Gastrocnemius medialis (tissue), 4 donors: ENCODE measurements around the gene USP12. TPM values are rescaled to one million over a fixed set of nuclear protein-coding genes. Genes with fewer than 3 reads are reported as not detected.

Experiments used
- ATAC-seq, 2 donors: fragments of 150-250 bp; one replicate each; pipeline ENCODE4 v1.9.1; 2016
- DNase-seq, 2 donors: peaks; one replicate each; pipeline ENCODE4 v3.0.0-alpha.2; 2019
- H3K27ac ChIP-seq, 4 donors: fragments of 200-600 bp; sonication (generic); 1 replicate in 1 of 4; 2 replicates in 3 of 4; pipeline ENCODE4 v1.5.1; 2016 to 2018; ENCODE audit warnings: mild to moderate bottlenecking in 2 of 4, moderate library complexity in 1 of 4
- H3K27me3 ChIP-seq, 3 donors: fragments of 200-600 bp; sonication (generic) in 2 of 3; 1 replicate in 1 of 3; 2 replicates in 2 of 3; pipeline versions ENCODE4 v1.5.1 to v1.6.0; 2016 to 2019; ENCODE audit warnings: mild to moderate bottlenecking in 1 of 3, moderate library complexity in 1 of 3
- H3K36me3 ChIP-seq, 2 donors: fragments of 200-600 bp; sonication (generic) in 1 of 2; one replicate each; pipeline ENCODE4 v1.5.1; 2017 to 2018
- H3K4me1 ChIP-seq, 2 donors: fragments of 200-600 bp; sonication (generic) in 1 of 2; one replicate each; pipeline ENCODE4 v1.5.1; 2016 to 2017; ENCODE audit warnings: mild to moderate bottlenecking in 2 of 2
- H3K4me3 ChIP-seq, 4 donors: fragments of 200-600 bp; sonication (generic) in 3 of 4; 1 replicate in 1 of 4; 2 replicates in 3 of 4; pipeline ENCODE4 v1.5.1; 2016 to 2019; ENCODE audit warnings: mild to moderate bottlenecking in 2 of 4
- H3K9me3 ChIP-seq, 3 donors: fragments of 200-600 bp; sonication (generic) in 2 of 3; 1 replicate in 1 of 3; 2 replicates in 2 of 3; pipeline ENCODE4 v1.5.1; 2016 to 2019
- POLR2A ChIP-seq, 2 donors: fragments of 450-650 bp; IDR thresholded peaks; one replicate each; pipeline ENCODE4 v1.6.1; 2017; ENCODE audit warnings: antibody characterized with exemption in 2 of 2, mild to moderate bottlenecking in 2 of 2, moderate library complexity in 2 of 2
- in situ Hi-C, 4 donors: fragments of 200-750 bp; cut with MboI; loops; one replicate each; pipeline versions ENCODE4 v1.15.0 to v1.8.0; 2017; ENCODE audit warnings: low sequenced_read_pairs in 4 of 4
- intact Hi-C: fragments of 100-400 bp; cut with DNase I; formaldehyde crosslinking; loops from one replicate; pipeline ENCODE4 v1.15.1; 2023; ENCODE audit warnings: low total_unique reads
- total RNA-seq, 4 donors: library from RNA; depleted of rRNA; stranded (reverse); fragments of >200 nt; gene quantifications; one replicate each; pipeline versions ENCODE4 v1.1.0 to v1.2.3, GENCODE V29; 2016
- TF ChIP-seq, protein P1 (sequence below), 5 experiments: fragments of 450-650 bp in 3 of 5; fragments of 200-600 bp in 2 of 5; sonication (generic) in 2 of 5; IDR thresholded peaks in 4 of 5; conservative IDR thresholded peaks in 1 of 5; 1 replicate in 4 of 5; 2 replicates in 1 of 5; pipeline ENCODE4 v1.5.1; 2016 to 2019; ENCODE audit warnings: antibody characterized with exemption in 5 of 5, mild to moderate bottlenecking in 3 of 5, moderate library complexity in 3 of 5

Gene USP12
- total RNA-seq, 4 donors from 2014 or later = 11.1 to 27.6 (median 13.1) TPM

DNA sequence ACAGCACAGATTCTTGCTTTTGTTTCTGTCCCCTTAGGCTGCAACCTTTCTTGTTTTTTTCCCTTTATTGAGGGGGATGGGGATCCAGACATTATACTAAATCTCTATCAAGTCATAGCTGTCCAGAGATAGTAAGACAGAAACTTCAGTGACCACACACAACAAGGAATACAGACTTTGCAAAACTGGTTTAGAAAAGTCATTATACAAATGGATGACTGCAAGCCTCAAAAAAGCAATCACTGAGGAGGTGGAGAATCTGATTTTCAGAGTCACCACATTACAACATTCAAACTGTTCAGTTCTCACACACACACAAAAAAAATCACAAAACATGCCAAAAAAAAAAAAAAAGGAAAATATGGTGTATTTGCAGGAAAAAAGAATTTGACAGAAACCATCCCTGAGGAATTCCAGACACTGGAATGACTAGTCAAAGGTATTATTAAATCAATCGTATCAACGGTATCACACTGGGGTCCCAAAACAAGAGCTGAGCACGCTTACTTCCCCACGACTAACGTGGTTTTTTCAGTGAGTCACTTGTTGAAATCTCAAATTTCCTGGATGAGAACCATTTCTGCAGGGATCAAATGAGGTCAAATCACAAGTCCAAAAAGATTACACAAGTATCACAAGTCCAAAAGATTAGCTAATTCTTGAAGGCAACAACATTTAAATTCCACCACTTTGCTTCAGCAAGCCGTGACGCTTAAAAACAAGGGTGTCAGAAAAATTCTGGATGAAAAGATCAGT is 41.2 kb downstream of the USP12 start:
- no peaks in the 10 kb centered on the region for H3K27me3 ChIP-seq
- peak in 1 of 2 donors; percentile 11 for DNase-seq
- peak overlapping the region; percentile 55 to 74 (median 66) for H3K27ac ChIP-seq
- TF ChIP-seq, protein P1, sequence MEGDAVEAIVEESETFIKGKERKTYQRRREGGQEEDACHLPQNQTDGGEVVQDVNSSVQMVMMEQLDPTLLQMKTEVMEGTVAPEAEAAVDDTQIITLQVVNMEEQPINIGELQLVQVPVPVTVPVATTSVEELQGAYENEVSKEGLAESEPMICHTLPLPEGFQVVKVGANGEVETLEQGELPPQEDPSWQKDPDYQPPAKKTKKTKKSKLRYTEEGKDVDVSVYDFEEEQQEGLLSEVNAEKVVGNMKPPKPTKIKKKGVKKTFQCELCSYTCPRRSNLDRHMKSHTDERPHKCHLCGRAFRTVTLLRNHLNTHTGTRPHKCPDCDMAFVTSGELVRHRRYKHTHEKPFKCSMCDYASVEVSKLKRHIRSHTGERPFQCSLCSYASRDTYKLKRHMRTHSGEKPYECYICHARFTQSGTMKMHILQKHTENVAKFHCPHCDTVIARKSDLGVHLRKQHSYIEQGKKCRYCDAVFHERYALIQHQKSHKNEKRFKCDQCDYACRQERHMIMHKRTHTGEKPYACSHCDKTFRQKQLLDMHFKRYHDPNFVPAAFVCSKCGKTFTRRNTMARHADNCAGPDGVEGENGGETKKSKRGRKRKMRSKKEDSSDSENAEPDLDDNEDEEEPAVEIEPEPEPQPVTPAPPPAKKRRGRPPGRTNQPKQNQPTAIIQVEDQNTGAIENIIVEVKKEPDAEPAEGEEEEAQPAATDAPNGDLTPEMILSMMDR (IDR thresholded peaks at IDR 0.05 in 4 of 5, conservative IDR thresholded peaks at IDR 0.05 in 1 of 5) = no peak
- TF ChIP-seq POLR2A (IDR thresholded peaks at IDR 0.05) = no peak
- H3K36me3 ChIP-seq = no peaks in the 10 kb centered on the region
- intact Hi-C loops (loop anchor here (1.0 kb wide), 1 partner anchor 41 kb away; the partner anchor contains the start of gene USP12), in situ Hi-C loops (no loop called here)
- peak overlapping the region in 1 of 4 donors; percentile 32 for H3K4me3 ChIP-seq
- H3K9me3 ChIP-seq = no peaks in the 10 kb centered on the region
- peaks cover 39 to 77% of the 10 kb centered on the region in 2 donors for H3K4me1 ChIP-seq
- peak; percentile 95 to 96 for ATAC-seq

DNA sequence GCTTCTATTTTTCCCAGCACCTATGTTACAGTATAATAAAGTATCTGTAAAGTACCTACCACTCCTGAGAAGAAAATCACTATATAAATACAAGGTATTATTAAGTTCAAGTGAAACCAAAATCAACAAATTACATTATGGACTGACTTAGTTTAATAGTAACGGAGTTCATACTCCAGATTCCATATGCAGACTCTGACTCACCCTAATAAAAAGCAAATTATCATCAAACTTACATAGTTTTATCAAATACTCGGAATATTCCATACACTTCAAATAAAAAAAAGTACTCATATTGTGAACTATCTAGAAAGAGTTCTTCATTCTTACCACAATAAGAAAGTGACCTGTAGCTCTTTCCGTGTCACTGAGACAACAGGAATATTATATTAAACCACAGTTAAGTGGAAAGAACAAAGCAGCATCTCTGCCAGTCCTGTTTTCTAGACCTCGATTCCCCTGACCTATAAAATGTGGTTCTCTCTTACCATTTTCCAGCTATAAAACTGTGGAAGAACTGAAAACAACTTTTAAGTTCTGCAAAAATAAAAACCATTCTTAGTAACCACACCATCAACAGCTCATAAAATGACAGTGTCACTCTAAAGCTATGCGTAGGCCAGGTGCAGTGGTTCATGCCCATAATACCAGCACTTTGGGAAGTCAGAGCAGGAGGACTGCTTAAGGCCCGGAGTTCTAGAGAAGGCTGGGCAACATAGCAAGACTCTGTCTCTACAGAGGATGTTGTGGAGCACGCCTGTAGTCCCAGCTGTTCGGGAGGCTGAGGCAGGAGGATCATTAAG is 42.6 kb downstream of the USP12 start:
- peaks cover 31 to 77% of the 10 kb centered on the region in 2 donors for H3K4me1 ChIP-seq
- no peaks in the 10 kb centered on the region for H3K27me3 ChIP-seq
- no peaks in the 10 kb centered on the region for H3K9me3 ChIP-seq
- intact Hi-C loops = no loop called here
- no peak overlapping the region for H3K4me3 ChIP-seq
- in situ Hi-C loops = no loop called here
- no peaks in the 10 kb centered on the region for H3K36me3 ChIP-seq
- DNase-seq (no peak), ATAC-seq (no peak)
- H3K27ac ChIP-seq = peak overlapping the region in 3 of 4 donors; percentile 62 to 74 (median 70)
- TF ChIP-seq, protein P1 (IDR thresholded peaks at IDR 0.05 in 4 of 5, conservative IDR thresholded peaks at IDR 0.05 in 1 of 5) = no peak
- TF ChIP-seq POLR2A (IDR thresholded peaks at IDR 0.05) = no peak

DNA sequence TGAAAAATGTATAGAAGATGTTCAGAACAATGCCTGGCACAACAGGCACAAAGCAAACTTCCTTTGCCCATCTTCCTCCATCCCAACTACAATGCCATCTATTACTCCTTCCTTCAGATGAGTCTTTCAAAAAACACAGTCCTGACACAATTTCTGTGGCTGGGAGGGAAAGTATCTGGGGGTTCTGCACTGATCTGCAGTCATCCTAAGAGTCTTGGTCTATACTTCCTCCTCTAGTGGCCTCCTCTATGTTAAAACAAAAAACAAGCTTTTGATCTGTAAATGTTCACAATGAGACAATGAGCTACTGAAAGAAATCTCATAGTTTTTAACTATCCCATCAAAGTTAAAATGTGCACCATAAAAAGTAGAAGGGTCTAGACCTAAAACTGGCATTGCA is 44.8 kb downstream of the USP12 start:
- in situ Hi-C loops = no loop called here
- Histone ChIP-seq H3K4me3 (no peak overlapping the region), H3K36me3 (no peaks in the 10 kb centered on the region), H3K27me3 (no peaks in the 10 kb centered on the region), H3K9me3 (no peaks in the 10 kb centered on the region), H3K27ac (no peak overlapping the region), H3K4me1 (peaks cover 23 to 59% of the 10 kb centered on the region in 2 donors)
- no peak for TF ChIP-seq POLR2A (IDR thresholded peaks at IDR 0.05)
- TF ChIP-seq, protein P1 (IDR thresholded peaks at IDR 0.05 in 4 of 5, conservative IDR thresholded peaks at IDR 0.05 in 1 of 5) = no peak
- DNase-seq = no peak
- ATAC-seq = no peak
- intact Hi-C loops = no loop called here

DNA sequence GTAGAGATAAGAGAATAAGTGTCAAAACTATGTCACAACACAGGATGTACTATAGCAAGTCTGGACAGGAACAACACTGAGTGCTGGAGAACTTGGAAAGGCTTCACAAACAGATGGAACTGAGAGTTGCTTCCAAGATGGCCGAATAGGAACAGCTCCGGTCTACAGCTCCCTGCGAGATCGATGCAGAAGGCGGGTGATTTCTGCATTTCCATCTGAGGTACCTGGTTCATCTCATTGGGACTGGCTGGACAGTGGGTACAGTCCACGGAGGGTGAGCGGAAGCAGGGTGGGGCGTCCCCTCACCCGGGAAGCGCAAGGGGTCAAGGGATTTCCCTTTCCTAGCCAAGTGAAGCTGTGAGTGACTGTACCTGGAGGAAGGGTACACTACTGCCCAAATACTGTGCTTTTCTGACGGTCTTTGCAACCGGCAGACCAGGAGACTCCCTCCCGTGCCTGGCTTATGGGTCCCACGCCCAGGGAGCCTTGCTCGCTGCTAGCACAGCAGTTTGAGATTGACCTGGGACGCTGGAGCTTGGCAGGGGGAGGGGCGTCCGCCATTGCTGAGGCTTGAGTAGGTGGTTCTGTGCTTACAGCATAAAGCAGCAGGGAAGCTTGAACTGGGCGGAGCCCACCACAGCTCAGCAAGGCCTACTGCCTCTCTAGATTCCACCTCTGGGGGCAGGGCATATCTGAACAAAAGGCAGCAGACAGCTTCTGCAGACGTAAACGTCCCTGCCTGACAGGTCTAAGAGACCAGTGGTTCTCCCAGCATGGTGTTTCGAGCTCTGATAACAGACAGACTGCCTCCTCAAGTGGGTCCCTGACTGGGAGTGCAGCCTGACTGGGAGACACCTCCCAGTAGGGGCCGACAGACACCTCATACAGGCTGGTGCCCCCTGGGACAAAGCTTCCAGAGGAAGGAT is 46.0 kb downstream of the USP12 start:
- intact Hi-C loops (no loop called here), in situ Hi-C loops (no loop called here)
- Histone ChIP-seq H3K9me3 (no peaks in the 10 kb centered on the region), H3K36me3 (no peaks in the 10 kb centered on the region), H3K27ac (no peak overlapping the region), H3K4me1 (peaks cover 11 to 50% of the 10 kb centered on the region in 2 donors), H3K4me3 (no peak overlapping the region), H3K27me3 (no peaks in the 10 kb centered on the region)
- TF ChIP-seq POLR2A (IDR thresholded peaks at IDR 0.05) = no peak
- TF ChIP-seq, protein P1 (IDR thresholded peaks at IDR 0.05 in 4 of 5, conservative IDR thresholded peaks at IDR 0.05 in 1 of 5) = no peak
- no peak for DNase-seq
- no peak for ATAC-seq
